Testis (tissue), 2 donors: Measurements from ENCODE around the gene WWP2.

Experiments
- POLR2A ChIP-seq: fragments of 450-650 bp; IDR thresholded peaks from one replicate; pipeline ENCODE4 v1.6.1; 2017; ENCODE audit warnings: antibody characterized with exemption, mild to moderate bottlenecking, moderate library complexity
- TF ChIP-seq, protein P1 (sequence below), 3 experiments: fragments of 450-650 bp in 2 of 3; fragments of 200-600 bp in 1 of 3; sonication (generic) in 1 of 3; IDR thresholded peaks; one replicate each; pipeline ENCODE4 v1.5.1; 2016 to 2019; ENCODE audit warnings: antibody characterized with exemption in 3 of 3, mild to moderate bottlenecking in 2 of 3, moderate library complexity in 1 of 3

DNA sequence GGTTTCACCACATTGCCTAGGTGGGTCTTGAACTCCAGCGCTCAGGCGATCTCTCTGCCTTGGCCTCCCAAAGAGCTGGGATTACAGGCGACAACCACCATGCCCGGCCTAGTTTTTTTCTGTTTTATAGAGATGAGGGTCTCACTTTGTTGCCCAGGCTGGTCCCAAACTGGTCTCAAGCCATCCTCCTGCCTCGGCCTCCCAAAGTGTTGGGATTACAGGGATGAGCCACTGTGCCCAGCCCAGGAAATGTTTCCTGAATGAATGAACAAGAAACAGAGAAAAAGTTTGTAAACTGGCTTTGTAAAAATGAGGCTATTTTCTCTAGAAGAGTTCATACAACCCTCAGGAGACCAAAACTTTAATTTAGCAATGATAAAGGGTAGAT lies 68.0 kb downstream of the WWP2 start:
- TF ChIP-seq POLR2A, result no peak
- TF ChIP-seq, protein P1, sequence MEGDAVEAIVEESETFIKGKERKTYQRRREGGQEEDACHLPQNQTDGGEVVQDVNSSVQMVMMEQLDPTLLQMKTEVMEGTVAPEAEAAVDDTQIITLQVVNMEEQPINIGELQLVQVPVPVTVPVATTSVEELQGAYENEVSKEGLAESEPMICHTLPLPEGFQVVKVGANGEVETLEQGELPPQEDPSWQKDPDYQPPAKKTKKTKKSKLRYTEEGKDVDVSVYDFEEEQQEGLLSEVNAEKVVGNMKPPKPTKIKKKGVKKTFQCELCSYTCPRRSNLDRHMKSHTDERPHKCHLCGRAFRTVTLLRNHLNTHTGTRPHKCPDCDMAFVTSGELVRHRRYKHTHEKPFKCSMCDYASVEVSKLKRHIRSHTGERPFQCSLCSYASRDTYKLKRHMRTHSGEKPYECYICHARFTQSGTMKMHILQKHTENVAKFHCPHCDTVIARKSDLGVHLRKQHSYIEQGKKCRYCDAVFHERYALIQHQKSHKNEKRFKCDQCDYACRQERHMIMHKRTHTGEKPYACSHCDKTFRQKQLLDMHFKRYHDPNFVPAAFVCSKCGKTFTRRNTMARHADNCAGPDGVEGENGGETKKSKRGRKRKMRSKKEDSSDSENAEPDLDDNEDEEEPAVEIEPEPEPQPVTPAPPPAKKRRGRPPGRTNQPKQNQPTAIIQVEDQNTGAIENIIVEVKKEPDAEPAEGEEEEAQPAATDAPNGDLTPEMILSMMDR (IDR thresholded peaks at IDR 0.05), result no peak
